HG03097 (cell line): ENCODE measurements around the gene CMPK2.
"Not testable (repeated sequence)": the region's sequence is repeated elsewhere in the genome, so short reads cannot be mapped to it uniquely, and the experiment has no call there.

Source experiments
- ATAC-seq: cut with Tn5 transposase; IDR thresholded peaks from one replicate; pipeline ENCODE4 v1.9.1; 2021; ENCODE audit not compliant: unreplicated experiment, low FRiP score

CMPK2 gene, protein sequence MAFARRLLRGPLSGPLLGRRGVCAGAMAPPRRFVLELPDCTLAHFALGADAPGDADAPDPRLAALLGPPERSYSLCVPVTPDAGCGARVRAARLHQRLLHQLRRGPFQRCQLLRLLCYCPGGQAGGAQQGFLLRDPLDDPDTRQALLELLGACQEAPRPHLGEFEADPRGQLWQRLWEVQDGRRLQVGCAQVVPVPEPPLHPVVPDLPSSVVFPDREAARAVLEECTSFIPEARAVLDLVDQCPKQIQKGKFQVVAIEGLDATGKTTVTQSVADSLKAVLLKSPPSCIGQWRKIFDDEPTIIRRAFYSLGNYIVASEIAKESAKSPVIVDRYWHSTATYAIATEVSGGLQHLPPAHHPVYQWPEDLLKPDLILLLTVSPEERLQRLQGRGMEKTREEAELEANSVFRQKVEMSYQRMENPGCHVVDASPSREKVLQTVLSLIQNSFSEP

DNA sequence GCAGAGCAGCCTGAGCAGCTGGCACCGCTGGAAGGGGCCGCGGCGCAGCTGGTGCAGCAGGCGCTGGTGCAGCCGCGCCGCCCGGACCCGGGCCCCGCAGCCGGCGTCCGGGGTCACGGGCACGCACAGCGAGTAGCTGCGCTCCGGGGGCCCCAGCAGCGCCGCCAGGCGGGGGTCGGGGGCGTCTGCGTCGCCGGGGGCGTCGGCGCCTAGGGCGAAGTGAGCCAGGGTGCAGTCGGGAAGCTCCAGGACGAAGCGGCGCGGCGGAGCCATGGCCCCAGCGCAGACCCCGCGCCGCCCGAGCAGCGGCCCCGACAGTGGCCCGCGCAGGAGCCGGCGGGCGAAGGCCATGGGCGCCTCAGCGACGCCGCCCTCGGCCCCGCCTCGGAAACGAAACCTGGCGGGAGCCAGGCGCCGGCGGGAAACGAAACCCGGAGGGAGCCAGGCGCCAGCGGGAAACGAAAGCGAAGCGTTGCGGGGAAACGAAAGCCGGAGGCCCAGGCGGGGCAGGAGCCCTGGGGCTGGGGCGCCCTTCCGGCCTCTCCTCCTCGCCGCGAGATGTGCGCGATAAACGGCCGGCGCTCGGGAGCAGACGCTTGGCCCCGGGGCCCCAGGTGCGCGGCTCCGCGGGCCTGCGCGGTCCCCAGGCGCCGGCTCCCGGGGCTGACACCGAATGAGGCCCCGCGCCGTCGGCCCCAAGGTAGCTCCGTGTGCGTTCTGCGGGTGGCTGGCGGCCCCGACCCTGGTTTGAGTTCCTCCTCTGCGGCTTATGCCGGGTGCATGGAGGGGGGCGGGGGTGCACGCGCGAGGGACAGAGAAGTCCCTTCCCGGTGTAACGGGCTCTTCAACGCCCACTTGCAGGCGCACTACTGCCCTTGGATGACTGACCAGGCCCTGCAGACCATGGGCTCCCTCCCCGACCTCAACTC, at the start of gene CMPK2:
CMPK2 (minus strand) TSS at position 562 of the 929 bp plus-strand sequence; CDS start at position 351, 211 bp downstream.
- ATAC-seq = peak; percentile 70

DNA sequence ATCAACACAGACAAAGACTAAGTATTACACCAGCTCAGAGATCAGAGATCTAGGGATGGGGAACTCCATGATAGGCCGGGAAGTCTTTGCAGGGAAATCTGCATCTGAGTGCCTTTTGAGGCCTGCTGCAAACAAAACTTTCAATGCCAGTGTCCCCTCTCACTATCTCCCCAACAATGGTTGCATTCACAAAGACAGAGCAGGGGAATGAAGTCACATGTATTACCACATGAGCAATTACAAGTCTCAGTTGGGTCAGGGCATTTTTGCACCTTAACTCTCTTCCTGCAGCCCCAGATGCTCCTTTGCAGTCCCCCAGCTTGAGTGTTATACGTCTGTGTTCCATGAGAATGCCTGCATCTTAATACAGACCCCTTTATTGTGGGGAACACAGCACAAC, 49.7 kb upstream of the CMPK2 start:
- no peak for ATAC-seq

- no peak for ATAC-seq
These were observed 49.1 kb upstream of the CMPK2 start for GRCh38 chr2:6914828-6915227.

GRCh38 chr2:6913415-6914157, 47.9 kb upstream of the CMPK2 start:
- no peak for ATAC-seq

DNA sequence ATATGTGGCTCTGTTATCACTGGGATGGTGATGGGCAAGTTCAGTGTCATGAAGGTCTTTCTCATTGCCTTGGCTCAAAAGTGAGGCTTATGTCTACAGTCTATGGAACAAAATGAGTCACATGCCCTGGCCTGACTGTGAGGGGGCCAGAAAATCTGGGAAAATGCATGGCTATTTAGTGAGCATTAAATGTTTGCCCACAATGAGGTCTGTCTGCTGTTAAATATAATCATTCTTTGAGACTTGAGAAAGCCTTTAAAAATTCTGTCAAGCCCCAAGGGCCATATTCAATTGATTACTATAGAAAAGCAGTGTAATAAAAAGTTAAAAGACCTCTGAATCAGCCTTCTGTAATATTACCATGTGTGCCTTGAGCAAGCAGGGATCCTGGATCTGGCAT, 46.0 kb upstream of the CMPK2 start:
- no peak for ATAC-seq

DNA sequence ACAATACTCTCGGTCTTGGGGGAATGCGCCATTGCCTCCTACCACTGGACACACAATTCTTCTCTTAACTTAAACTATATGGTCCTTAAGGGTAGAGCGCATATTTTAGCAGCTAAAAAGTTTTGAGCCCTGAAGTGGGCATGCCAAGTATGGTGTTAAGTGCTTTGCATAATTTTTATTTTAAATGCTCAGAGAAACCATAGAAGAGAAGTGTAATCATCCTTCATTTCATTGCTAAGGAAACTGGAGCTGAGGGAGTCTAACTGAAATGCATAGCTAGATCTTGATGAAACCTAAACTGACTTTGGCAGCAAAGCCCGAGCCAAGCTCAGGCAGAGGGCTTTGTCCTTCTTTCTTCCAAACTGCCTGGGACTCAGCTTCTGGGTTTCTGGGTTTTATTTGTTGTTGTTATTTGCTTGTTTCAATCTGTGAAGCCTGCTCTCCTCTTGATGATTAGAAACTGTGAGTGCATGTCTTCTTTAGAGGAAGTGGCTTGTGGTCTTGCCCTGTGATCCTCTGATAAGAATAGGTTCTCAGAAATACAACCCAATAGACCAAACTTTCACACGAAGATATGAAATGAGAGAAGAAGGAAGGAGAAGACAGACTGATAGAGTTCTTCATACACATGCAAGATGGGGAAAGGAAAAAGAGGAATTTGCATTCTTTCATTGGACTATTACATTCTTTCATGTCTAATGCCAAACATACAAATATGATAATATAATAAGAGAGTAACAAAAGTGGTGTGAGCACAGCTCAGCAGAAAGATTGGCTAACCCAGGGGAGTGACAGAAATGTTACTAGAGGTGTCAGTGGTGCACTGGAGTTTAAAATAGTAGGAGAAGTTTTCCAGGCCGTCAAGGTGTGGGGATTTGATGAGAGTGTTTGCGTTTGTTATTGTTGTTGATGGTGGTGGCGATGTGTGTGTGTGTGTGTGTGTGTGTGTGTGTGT, 44.0 kb upstream of the CMPK2 start:
- peak; percentile 97 for ATAC-seq

GRCh38 chr2:6908291-6908690, 42.6 kb upstream of the CMPK2 start:
- ATAC-seq = no peak

- no peak for ATAC-seq
These were observed 40.5 kb upstream of the CMPK2 start for GRCh38 chr2:6906165-6906741.

DNA sequence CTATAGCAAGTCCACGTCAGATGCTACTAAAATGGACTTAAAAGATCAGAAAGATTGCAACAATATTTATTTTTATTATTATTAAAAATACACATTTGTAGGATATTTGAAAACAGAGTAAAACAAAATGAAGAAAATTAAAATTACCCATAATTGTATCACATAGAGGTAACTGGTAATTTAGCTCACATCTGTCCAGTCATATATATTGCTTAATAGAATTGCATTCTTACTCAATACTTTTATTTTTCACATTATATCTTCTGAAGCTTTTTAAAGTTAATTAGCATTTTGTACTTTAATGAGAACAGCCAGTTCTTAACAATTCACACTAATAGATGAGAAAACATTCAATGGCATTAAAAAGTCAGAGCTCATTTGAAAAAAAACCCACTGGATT, 40.0 kb upstream of the CMPK2 start:
- no peak for ATAC-seq

- ATAC-seq = not testable (repeated sequence)
These were observed 36.9 kb upstream of the CMPK2 start for GRCh38 chr2:6902581-6902980.

- ATAC-seq = no peak
These were observed 31.4 kb upstream of the CMPK2 start for GRCh38 chr2:6896930-6897759.

GRCh38 chr2:6893876-6894482, 28.3 kb upstream of the CMPK2 start:
- no peak for ATAC-seq

GRCh38 chr2:6888724-6889123, 23.0 kb upstream of the CMPK2 start:
- ATAC-seq = no peak

- no peak for ATAC-seq
These were observed 22.1 kb upstream of the CMPK2 start for GRCh38 chr2:6887751-6888192.

GRCh38 chr2:6885968-6886367, 20.3 kb upstream of the CMPK2 start:
- no peak for ATAC-seq

DNA sequence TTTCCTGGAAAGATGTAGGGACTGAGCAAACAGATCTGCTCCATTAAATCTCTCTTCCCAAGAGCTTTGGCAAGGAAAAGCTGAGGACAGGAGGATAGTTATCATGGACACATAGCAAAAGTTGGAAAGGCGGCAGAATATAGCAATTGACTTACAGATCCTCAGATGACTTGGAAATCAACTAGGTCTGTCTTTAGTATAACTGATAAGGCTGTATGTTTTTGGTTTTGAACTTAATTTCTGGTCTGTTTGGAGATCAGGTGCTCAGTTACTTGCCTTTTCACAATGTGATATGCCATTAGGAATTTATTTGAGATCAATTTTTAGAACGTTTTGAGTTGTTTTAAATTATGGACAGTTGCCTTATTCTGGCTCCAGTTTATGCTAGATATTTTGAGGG, 19.8 kb upstream of the CMPK2 start:
- no peak for ATAC-seq

DNA sequence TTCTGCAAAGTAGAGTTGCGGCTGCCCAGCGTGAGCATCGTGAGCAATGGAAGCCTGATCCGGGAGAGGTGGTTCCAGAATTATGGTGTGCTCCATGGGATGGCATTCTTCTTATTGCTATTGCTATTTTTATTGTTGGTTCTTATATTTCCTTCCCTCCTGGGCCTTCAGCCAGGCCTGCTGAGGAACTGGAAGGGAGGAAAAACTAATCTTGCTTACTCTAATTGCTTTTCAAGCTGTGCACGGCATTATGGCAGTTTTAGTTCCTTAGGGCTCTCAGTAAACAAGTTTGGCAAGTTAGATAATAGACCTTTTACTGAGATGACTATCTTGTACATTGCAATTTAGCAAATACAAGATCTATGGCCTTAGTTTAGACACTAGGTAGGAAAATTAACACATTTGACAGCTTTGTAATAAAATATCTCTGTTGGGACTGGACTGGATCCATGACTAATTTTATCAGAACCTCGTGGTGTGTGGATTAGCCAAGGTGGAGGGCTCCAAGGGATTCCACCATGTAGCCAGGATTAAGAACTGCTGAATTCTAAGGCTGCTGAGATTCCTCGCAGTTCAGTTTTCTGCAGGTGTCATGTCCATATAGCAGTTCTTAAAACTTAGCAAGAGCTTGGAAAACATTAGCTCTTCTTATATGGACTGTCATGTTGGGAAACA, 17.9 kb upstream of the CMPK2 start:
- ATAC-seq = no peak
